ENCODE results near the gene CTIF.
A peak's percentile ranks its signal among the peaks of the same experiment; 100 is the strongest.

CTIF gene

DNA sequence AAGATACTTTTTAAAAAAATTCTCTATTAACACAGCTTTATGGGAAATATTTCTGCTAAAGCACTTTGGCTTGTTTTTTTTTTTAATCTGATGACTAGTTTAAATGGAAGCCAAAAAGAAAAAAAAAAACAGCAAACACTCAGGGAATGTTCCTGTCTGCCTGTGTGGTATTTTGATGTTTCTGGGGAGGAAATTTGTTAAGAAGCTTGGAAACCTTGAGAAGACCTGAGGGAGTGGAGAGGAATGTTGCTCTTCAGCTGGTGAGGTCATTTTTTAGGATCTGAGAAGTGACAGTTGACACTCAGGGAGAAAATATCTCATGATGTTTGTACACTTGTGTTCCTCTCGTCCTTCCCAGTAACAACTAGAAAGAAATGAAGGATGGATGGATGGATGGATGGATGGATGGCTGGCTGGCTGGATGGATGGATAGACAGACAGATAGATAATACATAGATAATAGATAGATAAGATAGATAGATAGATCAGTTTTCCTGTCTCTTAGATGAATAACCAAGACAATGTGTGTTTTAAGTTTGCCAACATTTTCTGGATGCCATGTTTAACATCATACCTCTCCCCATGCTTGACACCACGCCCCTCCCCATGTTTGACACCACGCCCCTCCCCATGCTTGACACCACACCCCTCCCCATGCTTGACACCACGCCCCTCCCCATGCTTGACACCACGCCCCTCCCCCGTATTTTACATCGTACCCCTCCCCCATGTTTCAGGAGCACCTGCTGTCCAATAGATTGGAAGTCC, 84.8 kb downstream of the CTIF start:
- DNase-seq = peak; percentile 87

DNA sequence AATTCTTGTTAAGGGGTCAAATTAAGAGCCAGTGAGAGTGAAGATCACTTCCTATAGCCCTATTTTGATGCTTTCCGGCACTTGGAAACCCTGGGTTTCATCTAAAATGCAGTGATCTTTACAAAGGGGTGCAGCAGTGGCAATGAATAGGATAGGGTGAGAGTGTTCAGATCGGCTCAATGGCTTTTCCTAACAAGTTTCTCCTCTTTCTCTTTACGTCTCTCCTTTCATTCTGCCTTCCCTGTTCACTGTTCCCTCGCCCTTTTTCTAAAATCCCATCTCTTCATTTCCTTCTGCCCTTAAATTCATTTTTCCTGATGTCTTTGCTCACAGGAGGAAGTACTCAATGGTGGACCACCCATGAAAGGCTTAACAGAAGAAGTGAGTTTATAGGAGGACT, 86.0 kb downstream of the CTIF start:
- no peak for DNase-seq

DNA sequence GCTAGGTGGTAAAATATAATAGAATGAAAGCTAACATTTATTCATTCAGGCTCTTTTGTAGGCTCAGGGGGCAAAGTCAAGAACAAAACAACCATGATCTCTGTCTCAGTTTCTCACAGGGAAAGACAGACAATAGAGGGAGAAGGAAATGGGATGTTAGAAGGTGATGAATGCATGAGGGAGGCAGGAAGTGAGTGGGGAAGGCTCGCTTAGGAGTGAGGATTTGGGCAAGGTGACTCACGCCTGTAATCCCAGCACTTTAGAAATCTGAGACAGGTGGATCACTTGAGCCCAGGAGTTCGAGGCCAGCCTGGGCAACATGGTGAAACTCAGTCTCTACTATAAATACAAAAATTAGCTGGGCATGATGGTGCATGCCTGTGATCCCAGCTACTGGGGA, 88.4 kb downstream of the CTIF start:
- DNase-seq = peak; percentile 47

DNA sequence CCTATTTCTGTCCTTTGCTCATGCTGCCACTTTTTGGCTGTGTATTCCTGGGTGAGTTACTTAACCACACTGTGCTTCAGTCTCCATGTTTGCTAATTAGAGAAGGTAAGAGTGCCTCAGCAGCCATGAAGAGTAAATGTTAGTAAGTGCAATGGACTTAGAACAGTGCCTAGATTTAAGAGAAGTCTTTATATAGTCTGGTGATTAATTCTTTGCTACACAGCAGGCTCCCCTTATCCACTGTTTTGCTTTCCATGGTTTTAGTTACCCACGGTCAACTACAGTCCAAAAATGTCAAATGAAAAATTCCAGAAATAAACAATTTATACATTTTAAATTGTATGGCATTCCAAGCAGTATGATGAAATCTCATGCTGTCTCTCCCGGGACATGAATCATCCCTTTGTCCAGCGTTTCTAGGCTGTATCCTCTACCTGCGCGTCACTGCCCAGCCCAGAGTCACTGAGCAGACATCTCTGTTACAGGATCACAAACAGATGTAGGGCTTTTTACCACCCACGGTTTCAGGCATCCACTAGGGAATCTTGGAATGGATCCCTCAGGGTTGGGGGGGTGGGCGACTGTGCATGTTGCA, 91.0 kb downstream of the CTIF start:
- peak; percentile 93 for DNase-seq

DNA sequence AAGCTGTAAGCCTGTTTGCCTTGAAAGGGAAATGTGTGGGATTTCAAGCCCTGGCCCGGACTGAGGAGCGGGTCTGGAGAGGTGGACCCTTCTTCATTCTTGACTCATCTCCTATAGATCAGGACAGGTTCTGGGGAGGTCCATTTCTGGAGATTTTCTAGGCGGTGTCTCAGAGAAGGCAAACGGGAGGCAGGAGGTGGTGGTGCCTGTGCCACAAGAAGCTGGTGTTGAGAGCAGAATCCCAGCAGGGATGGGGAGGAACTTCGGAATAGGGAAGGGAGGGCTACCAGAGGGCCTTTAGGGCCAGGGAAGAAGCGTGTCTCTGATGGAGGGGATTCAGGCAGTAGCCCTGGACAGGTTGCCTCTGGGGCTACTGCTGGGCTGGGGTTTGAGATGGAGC, 93.0 kb downstream of the CTIF start:
- no peak for DNase-seq

DNA sequence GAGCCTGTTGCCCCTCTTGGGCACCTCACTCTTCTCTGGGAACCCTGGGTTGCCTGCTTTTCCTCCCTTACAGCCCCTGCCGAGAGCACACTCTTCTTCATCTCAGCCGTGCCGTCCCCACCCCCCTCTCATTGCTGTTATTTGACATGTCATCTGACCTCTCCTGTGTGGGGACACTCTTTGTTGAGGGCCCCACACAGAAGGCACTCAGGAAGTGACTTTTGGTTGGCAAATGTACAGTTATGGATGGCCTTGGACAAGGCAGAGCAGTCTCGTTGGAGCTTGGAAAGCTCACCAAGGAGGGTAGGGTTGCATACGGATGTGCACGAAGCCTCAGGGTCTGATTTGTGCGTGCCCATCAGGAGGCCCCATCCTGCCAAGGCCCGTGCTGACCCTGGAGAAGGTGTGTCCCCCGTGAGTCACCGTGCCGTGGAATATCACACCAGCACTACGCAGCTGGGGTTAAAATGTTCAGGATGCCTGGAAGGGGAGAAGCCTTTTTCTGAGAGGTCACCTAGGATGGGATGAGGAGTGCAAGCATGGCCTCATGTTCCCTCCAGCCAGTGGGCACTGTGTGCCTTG, 93.9 kb downstream of the CTIF start:
- no peak for DNase-seq

DNA sequence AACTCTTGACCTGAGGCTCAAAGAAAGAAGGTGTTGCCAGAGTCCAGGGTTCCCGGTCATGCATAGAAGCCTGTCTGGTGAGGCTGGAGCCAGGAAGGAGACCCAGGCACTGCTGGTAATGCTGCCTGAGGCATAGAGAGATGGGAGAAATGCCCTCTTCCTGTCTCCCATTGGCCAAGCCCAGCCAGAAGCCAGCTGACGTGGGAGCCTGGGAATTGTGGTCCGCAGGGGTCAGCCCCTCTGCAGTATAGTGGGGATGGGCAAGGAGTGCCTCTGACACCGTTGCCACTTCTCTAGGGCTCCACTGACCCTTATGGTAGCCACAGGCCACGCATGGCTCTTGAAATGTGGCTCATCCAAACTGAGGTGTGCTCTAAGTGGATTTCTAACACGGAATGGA, 95.7 kb downstream of the CTIF start:
- no peak for DNase-seq

DNA sequence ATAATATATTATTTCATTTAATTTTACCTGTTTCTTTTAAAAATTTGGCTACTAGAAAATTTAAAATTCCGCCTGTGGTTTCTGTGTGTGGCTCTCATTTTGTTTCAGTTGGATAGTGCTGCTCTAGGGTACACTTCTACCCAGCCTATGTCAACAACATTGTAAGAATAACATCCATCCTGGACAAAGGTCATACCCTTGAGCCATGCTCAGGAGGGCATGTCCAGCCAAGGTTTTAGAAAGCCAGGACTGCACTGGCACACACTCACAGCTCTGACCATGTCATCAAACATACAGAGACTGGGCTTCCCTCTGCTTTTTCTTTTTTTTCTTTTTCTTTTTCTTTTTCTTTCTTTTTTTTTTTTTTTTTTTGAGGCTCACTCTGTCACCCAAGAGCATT, 96.1 kb downstream of the CTIF start:
- DNase-seq = no peak

DNA sequence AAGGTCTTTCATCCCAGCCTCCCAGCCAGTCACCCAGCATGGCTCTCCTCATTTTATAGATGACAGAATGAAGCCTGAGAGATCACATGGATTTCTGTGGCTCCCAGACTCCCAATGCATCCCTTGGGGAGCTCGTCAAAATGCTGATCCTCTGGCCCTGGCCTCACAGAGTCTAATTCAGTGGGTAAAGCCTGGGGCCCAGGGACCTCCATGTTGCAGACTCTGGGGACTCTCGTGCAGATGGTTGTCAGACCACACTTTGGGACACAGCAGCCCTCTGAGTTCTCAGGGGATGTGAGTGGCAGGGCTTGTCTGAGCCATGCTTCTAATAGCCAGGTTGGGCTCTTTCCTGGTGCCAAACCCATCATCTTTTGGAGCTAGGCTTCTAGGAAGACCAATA, 97.0 kb downstream of the CTIF start:
- DNase-seq = no peak

DNA sequence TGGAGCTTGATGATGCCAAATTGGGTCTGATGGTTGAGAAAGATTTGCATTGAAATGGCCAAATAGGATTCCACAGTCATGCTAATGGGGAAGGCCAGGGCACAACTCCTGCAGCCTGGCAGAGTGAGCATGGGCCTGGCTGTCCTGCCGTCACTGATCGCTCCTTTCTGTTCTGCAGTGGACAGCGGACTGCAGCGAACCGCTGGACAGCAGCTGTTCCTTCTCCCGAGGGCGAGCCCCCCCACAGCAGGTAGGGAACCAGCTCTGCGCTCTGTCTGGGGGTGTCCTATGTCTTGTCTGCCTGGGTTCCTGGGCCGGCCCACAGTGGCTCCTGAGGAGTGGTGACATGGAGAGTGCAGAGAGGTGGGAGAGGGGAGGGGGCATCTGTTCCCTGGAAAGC, 97.6 kb downstream of the CTIF start:
- DNase-seq = no peak

DNA sequence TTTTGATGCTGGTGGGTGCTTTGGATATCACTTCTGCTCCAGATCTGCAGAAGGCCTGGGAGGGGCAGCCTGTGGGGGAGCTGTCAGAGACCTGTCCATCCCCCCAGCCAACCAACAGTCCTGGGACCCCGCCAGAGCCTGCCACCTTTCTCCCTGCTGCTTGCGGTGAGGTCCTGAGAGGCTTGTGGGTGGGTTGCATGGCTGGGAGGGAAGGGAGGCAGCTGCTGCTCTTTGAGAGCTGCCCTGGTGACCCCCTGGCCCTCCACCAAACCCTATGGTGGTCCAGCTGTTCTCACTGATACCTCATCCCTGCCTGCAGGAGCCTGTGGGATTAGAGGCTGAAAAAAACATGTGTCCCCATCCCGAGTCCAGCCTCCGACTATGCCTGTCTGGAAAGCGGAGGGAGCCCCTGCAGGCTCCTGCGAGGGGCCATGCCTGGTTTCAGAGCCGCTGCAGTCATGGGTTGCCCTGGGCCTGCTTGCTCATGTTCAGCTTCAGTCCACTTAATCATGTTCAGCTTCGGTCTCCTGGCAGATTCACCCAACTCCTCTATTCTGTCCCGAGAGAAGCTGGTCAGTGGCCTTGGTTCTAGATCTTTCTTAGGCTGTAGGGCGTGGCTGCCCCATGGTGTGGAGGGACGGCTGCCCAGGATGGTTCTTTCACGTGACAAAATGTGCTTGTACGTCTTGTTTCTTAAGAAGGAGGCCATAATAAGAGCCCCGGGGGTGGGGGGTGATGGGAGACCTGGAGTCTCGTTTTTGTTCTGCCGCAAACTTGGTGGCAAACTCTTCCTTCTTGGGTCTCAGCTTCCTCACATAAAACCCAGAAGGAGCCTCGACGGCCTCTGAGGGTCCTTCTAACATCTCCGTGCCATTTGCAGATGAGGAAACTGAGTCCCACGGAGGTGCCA, 98.5 kb downstream of the CTIF start:
- DNase-seq = no peak

DNA sequence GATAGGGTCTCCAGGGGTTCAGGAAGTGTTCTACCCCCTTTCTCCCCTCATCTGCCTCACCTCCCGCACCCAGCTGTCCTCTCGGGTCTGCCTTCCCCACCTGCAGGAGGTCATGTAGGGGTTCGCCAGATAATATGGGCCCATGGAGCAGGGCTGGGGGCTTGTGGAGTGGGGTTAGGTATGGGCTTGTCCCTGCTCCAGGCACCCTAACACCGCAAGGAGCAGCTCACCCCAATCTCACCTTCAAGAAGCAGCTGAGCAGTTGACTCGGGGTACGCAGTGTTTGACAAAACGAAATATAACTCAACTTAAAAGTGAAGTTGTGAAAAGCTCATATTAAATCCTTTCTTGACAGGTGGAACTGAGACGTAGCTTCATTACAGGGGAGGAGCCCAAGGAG, 99.6 kb downstream of the CTIF start:
- DNase-seq = no peak

DNA sequence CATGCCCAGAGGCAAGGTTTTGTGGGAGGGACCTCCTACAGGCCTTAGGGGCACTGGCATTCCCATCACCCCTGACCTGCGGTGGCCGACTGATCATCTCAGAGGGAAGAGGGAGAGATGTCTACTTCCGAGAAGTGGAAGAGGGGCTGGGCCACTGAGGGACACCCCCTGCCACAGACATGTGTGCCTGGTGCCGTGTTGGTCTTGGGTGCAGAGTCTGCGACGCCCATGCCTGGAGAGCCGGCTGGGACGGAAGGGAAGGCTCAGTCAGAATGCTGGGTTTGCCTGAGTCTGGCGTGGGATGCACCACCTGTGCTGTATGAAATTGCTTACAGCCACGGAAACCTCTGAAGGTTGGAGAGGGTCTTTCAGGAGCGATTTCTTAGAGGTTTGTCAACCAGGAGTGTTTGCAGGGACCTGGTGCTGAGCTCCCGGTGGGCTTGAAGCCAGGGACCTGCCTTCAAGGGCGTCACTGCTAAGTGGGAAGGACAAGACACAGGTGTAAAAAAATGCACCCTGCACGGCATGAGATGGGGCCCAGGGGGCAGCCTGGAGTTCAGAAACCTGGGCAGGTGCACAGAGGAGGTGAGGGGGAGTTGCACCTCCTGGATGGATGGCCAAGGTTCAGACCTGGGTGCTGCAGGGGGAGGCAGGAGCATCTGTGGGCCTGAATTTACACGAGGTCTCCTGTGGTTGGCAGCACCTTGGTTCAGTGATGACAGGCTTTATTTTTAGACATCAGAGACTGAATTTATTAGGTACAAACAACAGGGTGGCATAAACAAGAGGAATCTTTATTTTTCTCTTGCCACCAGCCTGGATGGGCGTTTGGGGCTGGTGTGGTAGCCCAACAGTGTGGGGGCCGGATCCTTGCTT, 100.3 kb downstream of the CTIF start:
- no peak for DNase-seq

DNA sequence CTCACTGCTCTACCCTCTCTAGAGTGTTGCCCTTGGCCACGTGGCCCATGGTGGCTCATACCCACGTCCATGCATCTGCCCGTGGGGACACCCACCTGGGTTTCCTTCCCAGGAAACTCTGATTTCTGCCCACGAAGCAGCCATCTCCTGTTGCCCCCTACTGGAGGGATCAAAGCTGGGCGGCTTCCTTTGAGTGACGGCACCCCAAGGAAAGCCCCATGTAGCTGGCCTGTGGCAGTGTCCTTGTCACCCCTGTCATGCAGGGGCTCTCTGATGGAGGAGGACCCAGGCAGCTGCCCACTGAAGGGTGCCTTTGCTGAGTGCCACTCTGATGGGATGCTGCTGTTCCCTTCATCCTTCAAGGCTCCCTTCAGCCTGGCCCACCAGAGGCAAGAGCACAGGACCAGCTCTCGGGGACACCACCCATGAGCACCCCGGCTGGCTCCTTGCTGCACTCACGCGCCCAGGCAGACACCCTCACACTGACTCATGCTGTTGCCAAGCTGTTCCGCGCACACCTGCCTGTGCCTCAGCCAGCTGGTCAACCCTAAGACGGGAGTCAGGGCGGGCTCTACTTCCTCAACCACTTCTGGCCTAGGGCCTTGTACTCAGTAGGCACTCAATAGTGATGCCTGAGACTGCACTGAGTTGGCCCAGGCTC, 101.1 kb downstream of the CTIF start:
- no peak for DNase-seq

DNA sequence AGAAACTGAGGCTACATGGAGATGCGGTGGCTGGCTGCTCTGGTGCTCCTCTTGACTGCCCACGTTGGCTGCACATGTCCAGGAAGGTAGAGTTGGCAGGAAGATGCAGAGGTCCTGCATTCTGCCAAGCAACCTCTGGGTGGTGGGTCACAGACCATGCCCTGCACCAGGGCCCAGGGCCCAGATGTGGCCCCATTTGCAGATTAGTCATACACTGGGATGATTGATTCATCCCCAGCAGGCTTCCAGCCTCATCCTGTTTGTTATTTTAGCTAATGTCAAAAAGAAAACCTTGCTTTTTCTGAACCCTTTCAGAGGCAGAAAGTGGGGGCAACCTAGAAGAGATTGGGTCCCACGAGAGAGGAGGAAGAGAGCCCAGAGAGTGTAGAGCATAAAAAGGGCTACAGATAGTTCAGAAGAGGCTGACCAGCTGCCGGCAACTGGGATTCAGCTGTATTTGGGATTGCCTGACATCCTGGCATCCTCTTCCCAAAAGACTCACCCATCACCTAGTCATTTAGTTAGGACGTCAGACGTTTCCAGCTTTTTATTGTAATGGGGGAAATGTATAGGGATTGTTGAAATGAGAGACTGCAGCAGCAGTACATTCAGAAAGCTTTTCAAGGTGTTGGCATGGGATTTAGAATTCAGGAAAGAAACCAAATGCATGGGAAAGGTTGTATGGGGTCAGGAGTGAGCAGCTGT, 101.9 kb downstream of the CTIF start:
- peak; percentile 64 for DNase-seq

DNA sequence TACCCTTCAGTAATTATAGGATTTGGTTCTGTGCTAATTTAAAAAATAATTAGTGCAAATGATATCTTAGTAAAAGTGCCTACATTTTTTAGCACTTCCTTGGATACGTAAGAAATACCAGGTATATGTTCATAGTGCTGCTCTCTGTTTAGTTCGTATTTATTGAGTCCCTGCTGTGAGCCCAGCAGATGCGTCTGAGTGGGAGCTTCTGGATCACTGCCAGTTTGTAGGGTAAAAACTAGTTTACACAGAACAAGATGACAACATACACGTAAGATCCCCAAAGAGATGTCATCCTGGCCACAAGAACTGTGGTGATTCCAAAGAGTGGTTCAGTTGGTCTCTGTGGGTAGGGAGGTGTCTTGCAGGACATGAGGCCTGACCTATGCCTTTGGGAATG, 103.2 kb downstream of the CTIF start:
- DNase-seq = no peak

DNA sequence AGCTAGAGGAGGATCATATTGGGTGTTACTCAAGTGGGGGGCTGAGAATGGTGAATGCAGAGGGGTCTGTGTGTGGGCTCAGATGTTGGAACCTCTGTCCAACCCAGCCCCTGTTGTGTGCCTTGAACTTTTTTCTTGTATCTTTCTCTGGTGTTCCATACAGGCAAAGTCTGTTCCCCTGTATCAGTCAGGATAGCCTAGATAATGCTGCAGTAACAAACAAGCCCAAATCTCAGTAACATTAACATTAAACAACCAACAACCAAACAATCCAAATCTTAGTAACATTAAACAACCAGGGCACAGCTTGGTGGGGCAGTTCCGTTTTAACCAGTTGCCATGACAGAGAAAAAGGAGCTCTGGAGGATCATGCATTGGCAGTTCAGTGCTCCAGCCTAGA, 103.7 kb downstream of the CTIF start:
- DNase-seq = no peak

DNA sequence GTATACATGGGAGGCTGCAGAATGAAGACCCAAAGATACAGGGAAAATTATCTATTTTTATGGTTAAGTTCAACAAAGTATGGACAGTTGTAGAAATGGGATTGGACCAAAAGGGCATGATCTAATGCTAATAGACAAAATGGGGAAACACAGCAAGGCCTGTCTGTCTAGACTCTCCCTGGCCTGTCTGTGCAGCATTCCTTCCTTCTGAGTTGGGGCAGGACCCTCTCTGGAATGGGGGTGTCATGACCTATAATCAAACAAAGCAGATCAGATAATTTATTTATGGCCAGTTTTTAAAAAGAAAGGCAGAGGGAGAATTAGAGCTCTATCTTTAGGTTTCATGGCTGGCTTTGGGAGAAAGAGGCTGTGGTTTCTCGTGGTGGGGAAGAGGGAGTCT, 104.4 kb downstream of the CTIF start:
- DNase-seq = no peak

DNA sequence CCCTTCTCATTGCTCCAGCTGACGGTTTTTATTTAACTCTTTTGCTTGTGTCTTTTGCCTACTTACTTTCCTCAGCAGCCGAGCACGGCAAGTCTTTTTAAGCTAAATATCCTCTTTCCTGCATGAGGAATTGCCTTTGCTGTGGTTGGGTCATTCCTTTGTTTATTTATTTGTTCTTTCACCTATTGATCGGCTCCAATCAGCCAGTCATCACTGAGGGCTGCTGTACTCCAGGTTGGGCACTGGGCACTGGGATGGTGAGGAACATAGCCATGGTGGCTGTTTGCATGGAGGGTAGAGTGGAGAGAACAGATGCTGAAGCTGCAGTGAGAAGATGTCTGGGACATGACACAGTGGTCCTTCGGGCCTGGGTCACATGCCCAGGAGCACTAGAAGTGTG, 105.2 kb downstream of the CTIF start:
- no peak for DNase-seq

DNA sequence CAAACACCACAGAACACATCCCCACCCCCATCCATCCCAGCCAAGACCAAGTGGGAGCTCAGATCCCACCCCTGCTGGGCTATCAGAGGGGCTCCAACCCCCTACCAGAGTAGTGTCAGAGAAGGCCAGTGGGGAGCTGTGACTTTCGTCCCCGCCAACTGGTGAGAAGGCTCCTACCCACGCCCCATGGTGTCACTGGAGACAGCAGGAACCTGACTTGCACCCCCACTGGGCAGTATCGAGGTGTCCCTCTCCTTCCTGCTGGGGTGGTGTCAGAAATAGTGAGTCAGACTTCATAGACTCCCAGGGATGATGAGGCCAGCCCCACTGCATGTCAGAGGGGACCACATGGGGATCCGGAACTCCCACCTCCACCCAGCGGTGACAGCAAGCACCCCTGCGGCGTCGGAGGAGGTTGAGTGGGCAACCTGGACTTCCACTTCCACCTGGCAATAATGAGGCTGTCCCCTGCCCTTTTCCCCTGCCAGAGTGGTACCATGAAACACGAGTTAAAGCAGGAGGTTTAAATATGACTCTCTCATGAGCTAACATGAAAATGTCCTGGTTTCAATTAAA, 106.7 kb downstream of the CTIF start:
- DNase-seq = no peak

DNA sequence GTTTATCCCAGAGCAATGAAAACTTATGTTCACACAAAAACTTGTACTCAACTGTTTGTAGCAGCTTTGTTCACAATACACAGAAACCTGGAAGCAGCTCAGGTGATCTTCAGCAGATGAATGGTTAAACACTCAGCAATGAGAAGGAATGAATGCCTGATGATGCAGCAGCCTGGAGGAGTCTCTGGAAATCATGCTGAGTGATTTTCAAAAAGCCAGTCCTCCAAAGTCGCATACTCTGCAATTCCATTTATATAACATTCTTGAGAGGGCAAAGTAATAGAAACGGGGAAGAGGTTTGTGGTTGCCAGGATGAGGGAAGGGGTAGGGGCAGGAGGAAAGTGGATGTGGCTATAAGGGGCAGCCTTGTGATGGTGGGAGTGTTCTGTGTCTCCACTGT, 108.1 kb downstream of the CTIF start:
- DNase-seq = no peak

Data from HCEC 1CT (cell line).